H1 (cell line): Measurements from ENCODE around the gene SCN3B. TPM values are rescaled to one million over a fixed set of nuclear protein-coding genes. Genes with fewer than 3 reads are reported as not detected.

ENCODE experiments used
- CTCF ChIA-PET: fragments of 300-600 bp; sonication (Branson Sonifier 250); formaldehyde crosslinking; loops from one replicate; lab custom pipeline; 2021; ENCODE audit not compliant: partially characterized antibody; lab: Charles Lee
- POLR2A ChIA-PET: fragments of 300-600 bp; sonication (Branson Sonifier 250); formaldehyde crosslinking; loops from one replicate; lab custom pipeline; 2021; ENCODE audit warnings: inconsistent platforms; ENCODE audit not compliant: partially characterized antibody; lab: Charles Lee
- DNase-seq, 2 experiments: peaks; one replicate each; pipeline versions ENCODE4 v3.0.0 to v3.0.0-alpha.2; 2010 to 2022; ENCODE audit warnings: low spot score in 2 of 2, low read depth in 1 of 2, mixed read lengths in 1 of 2
- FAIRE-seq: peaks from 2 replicates; lab custom pipeline; 2011; peaks lifted over from hg19 to GRCh38; lab: Jason Lieb, UNC
- H2AFZ ChIP-seq: 2 replicates; pipeline ENCODE4 v1.8.1; 2012; ENCODE audit warnings: low read length, inconsistent platforms
- H2AK5ac ChIP-seq: 2 replicates; pipeline ENCODE4 v1.6.1; 2013; ENCODE audit warnings: low read depth, low read length
- H2BK120ac ChIP-seq: replicated peaks from 2 replicates; pipeline ENCODE3; 2013; ENCODE audit warnings: low read depth, low read length, inconsistent platforms
- H2BK12ac ChIP-seq: 2 replicates; pipeline ENCODE4 v1.6.1; 2013; ENCODE audit warnings: low read depth, low read length
- H2BK15ac ChIP-seq: 2 replicates; pipeline ENCODE4 v1.6.1; 2013; ENCODE audit warnings: low read length
- H2BK20ac ChIP-seq: 2 replicates; pipeline ENCODE4 v1.6.1; 2013; ENCODE audit warnings: low read length
- H2BK5ac ChIP-seq: 2 replicates; pipeline ENCODE4 v1.6.1; 2013; ENCODE audit warnings: low read depth, low read length
- H3K14ac ChIP-seq: 2 replicates; pipeline ENCODE4 v1.6.1; 2013; ENCODE audit warnings: inconsistent platforms; ENCODE audit not compliant: insufficient read length
- H3K18ac ChIP-seq: 2 replicates; pipeline ENCODE4 v1.6.1; 2013; ENCODE audit warnings: low read length; ENCODE audit errors: extremely low read depth
- H3K23ac ChIP-seq: 2 replicates; pipeline ENCODE4 v1.6.1; 2013; ENCODE audit warnings: inconsistent platforms; ENCODE audit not compliant: insufficient read length
- H3K23me2 ChIP-seq: 2 replicates; pipeline ENCODE4 v1.6.1; 2013; ENCODE audit warnings: low read depth, low read length
- H3K27ac ChIP-seq: 2 replicates; pipeline ENCODE4 v1.6.1; 2011; ENCODE audit warnings: low read depth, low read length, inconsistent platforms
- H3K27me3 ChIP-seq, 4 experiments: replicated peaks in 1 of 4; 1 replicate in 1 of 4; 2 replicates in 3 of 4; pipeline versions ENCODE4 v1.6.1 to v1.8.1; 2011 to 2013; ENCODE audit warnings: low read length in 3 of 4, mild to moderate bottlenecking in 3 of 4, inconsistent platforms in 2 of 4, mixed read lengths in 2 of 4, moderate library complexity in 1 of 4; ENCODE audit not compliant: control insufficient read depth in 3 of 4, insufficient read depth in 3 of 4; ENCODE audit errors: extremely low read depth in 1 of 4
- H3K36me3 ChIP-seq, 4 experiments: 2 replicates each; pipeline versions ENCODE4 v1.6.1 to v1.8.1; 2011 to 2013; ENCODE audit warnings: mild to moderate bottlenecking in 4 of 4, low read length in 3 of 4, moderate library complexity in 2 of 4, control low read depth in 1 of 4, inconsistent platforms in 1 of 4; ENCODE audit not compliant: insufficient read depth in 4 of 4, control insufficient read depth in 2 of 4
- H3K4ac ChIP-seq: replicated peaks from 2 replicates; pipeline ENCODE3; 2013; ENCODE audit warnings: low read length, low read depth, mixed read lengths, inconsistent platforms; ENCODE audit not compliant: insufficient read length
- H3K4me1 ChIP-seq, 4 experiments: replicated peaks in 1 of 4; 1 replicate in 1 of 4; 2 replicates in 3 of 4; pipeline versions ENCODE4 v1.6.1 to v1.8.1; 2011 to 2013; ENCODE audit warnings: low read length in 3 of 4, inconsistent platforms in 2 of 4, mixed read lengths in 1 of 4; ENCODE audit not compliant: insufficient read depth in 4 of 4, control insufficient read depth in 3 of 4
- H3K4me2 ChIP-seq, 2 experiments: 2 replicates each; pipeline versions ENCODE4 v1.6.1 to v1.8.1; 2011 to 2013; ENCODE audit warnings: low read depth in 2 of 2, low read length in 2 of 2, control low read depth in 1 of 2, inconsistent platforms in 1 of 2, mild to moderate bottlenecking in 1 of 2; ENCODE audit not compliant: insufficient read depth in 1 of 2
- H3K4me3 ChIP-seq, 4 experiments: fragments of 200-600, 300-600 bp in 1 of 4; sonication (generic), shearing (Covaris generic), sonication (Bioruptor Twin) in 1 of 4; 2 replicates each; pipeline versions ENCODE4 v1.5.1 to v1.8.1; 2011 to 2016; ENCODE audit warnings: low read length in 4 of 4, low read depth in 3 of 4, control low read depth in 2 of 4, inconsistent platforms in 2 of 4, mild to moderate bottlenecking in 2 of 4, mixed read lengths in 1 of 4, moderate library complexity in 1 of 4; ENCODE audit not compliant: insufficient read depth in 2 of 4; ENCODE audit errors: extremely low read depth in 1 of 4
- H3K56ac ChIP-seq: replicated peaks from 2 replicates; pipeline ENCODE3; 2013; ENCODE audit warnings: low read depth, mild to moderate bottlenecking, mixed read lengths, low read length, inconsistent platforms; ENCODE audit not compliant: insufficient read length
- H3K79me1 ChIP-seq: 2 replicates; pipeline ENCODE4 v1.6.1; 2013; ENCODE audit warnings: low read depth, low read length, control low read depth
- H3K79me2 ChIP-seq, 2 experiments: 2 replicates each; pipeline versions ENCODE4 v1.6.1 to v1.8.1; 2012 to 2013; ENCODE audit warnings: low read length in 2 of 2, mild to moderate bottlenecking in 2 of 2, inconsistent platforms in 1 of 2; ENCODE audit not compliant: insufficient read depth in 2 of 2, control insufficient read depth in 1 of 2
- H3K9ac ChIP-seq, 4 experiments: replicated peaks in 1 of 4; 1 replicate in 1 of 4; 2 replicates in 3 of 4; pipeline versions ENCODE4 v1.6.1 to v1.8.1; 2011 to 2013; ENCODE audit warnings: low read depth in 3 of 4, low read length in 3 of 4, control low read depth in 2 of 4, mild to moderate bottlenecking in 2 of 4, moderate library complexity in 2 of 4, inconsistent platforms in 1 of 4; ENCODE audit errors: extremely low read depth in 1 of 4
- H3K9me3 ChIP-seq, 2 experiments: 2 replicates each; pipeline versions ENCODE4 v1.6.1 to v1.8.1; 2012 to 2013; ENCODE audit warnings: mild to moderate bottlenecking in 2 of 2, moderate library complexity in 2 of 2, control low read depth in 1 of 2, inconsistent platforms in 1 of 2, low read depth in 1 of 2, low read length in 1 of 2, mixed read lengths in 1 of 2; ENCODE audit not compliant: insufficient read depth in 2 of 2
- H4K20me1 ChIP-seq, 2 experiments: replicated peaks in 1 of 2; 2 replicates each; pipeline versions ENCODE3 to v1.8.1; 2011 to 2013; ENCODE audit warnings: inconsistent platforms in 2 of 2, low read length in 2 of 2, mild to moderate bottlenecking in 1 of 2; ENCODE audit not compliant: insufficient read depth in 2 of 2, control insufficient read depth in 1 of 2
- H4K5ac ChIP-seq: 2 replicates; pipeline ENCODE4 v1.6.1; 2013; ENCODE audit warnings: low read length, low read depth, mixed read lengths, inconsistent platforms; ENCODE audit not compliant: insufficient read length
- H4K8ac ChIP-seq: 2 replicates; pipeline ENCODE4 v1.8.0; 2013; ENCODE audit warnings: mild to moderate bottlenecking, moderate library complexity, low read length, inconsistent platforms; ENCODE audit not compliant: insufficient read depth; ENCODE audit errors: extremely low read depth
- H4K91ac ChIP-seq: replicated peaks from 2 replicates; pipeline ENCODE3; 2013; ENCODE audit warnings: low read length, mixed read lengths, inconsistent platforms; ENCODE audit not compliant: insufficient read length
- POLR2A ChIP-seq, 2 experiments: IDR thresholded peaks; 1 replicate in 1 of 2; 2 replicates in 1 of 2; pipeline ENCODE4 v1.6.1; 2011; ENCODE audit warnings: low read depth in 2 of 2, low read length in 2 of 2, mild to moderate bottlenecking in 2 of 2; ENCODE audit errors: control extremely low read depth in 1 of 2
- POLR2AphosphoS5 ChIP-seq: IDR thresholded peaks from 2 replicates; pipeline ENCODE4 v1.6.1; 2011; ENCODE audit warnings: low read depth, low read length
- RAD21 ChIP-seq, 2 experiments: IDR thresholded peaks in 1 of 2; conservative IDR thresholded peaks in 1 of 2; 2 replicates each; pipeline ENCODE4 v1.6.1; 2011; ENCODE audit warnings: low read depth in 2 of 2, low read length in 2 of 2, improper control_type of control experiment in 1 of 2, inconsistent platforms in 1 of 2, mild to moderate bottlenecking in 1 of 2, moderate library complexity in 1 of 2
- WGBS, 2 experiments: shearing (Covaris generic) in 1 of 2; methylation state at CpG; one replicate each; pipeline versions ENCODE4 v1.1.6 to v1.1.7; 2013 to 2015; ENCODE audit warnings: low lambda C conversion rate in 2 of 2, mixed read lengths in 2 of 2, inconsistent platforms in 1 of 2, low coverage in 1 of 2, missing lambda C conversion rate in 1 of 2; ENCODE audit not compliant: insufficient replicate concordance in 2 of 2, insufficient coverage in 1 of 2, insufficient read length in 1 of 2; ENCODE audit errors: extremely low coverage in 1 of 2, missing lambda C conversion rate in 1 of 2; 5-methylcytosine and 5-hydroxymethylcytosine counted together
- polyA plus RNA-seq, 7 experiments: library from polyadenylated mRNA; depleted of rRNA in 3 of 7; stranded (reverse) in 5 of 7; unstranded in 2 of 7; fragments of >200 nt in 5 of 7; fragments of 200-250 nt in 2 of 7; gene quantifications; 1 replicate in 5 of 7; 2 replicates in 1 of 7; 4 replicates in 1 of 7; pipeline versions ENCODE4 v1.2.1 to v1.2.3, GENCODE V29; 2011 to 2013; ENCODE audit warnings: missing spikeins in 2 of 7, mixed read lengths in 2 of 7
- total RNA-seq: library from RNA; stranded (reverse); fragmentation: NEBNext Ultra II Directional; extraction: Animal tissue kit (Norgen Biotek cat#: 25700); gene quantifications from 2 replicates; pipeline ENCODE4 v1.2.1, GENCODE V29; 2021

The SCN3B gene
- total and polyA plus RNA-seq, 2 of the 8 experiments (the other 6 are each of a cell fraction or from before 2014, with no cell fraction given) = 0.67 to 1.1 TPM

DNA sequence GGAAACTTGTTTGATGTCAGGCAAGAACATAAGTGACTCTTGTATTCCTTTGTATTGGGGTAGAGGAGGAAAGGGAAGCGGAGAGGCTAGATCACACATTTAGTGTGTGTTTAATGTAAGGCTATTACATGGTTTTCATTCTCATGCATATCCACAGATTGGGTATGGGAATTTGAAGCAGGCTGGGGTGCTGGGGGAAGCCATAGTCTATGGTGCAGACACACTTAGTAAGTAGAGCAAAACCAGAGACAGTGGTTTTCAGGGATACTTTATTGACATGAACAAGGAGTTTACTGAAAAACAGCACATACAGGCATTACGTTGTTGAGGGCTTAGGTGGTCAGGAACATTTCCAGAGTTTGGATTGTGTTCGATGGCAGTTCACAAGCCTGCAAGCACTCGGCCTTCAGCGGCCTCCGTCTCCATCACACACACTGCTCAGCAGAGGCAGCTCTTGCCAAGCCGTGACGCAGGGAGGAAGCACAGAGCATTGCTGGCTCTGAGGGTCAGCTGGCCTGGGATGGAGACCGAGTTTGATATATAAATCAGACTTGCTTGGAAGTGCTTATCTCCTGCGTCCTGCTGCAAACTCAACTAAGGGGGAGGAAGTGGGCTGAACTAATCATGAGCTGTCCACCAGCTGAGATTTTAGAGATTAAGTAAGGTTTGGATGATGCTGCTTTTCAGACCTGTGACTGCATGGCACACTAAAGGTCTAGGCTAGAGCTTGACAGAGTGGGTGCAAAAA, 25.3 kb downstream of the SCN3B start:
- no peak for DNase-seq
- Histone ChIP-seq H3K4me1 (peaks cover 0 to 3% (median 0%) of the 10 kb centered on the region in 4 experiments; a peak in 2 of 7 replicates), H2AFZ (no peak overlapping the region)

More for the DNA sequence above, 25.3 kb downstream of the SCN3B start:
- no peak for FAIRE-seq
- H3K18ac ChIP-seq = no peak overlapping the region
- H2BK120ac ChIP-seq = no peak overlapping the region
- H4K8ac ChIP-seq = no peak overlapping the region
- WGBS, 2 experiments = 89% methylated on average over 10 of the region's 10 CpGs; no CpG with 5 or more reads in 1 of the 2 experiments
- no peak overlapping the region for H3K4me3 ChIP-seq
- H3K79me2 ChIP-seq = no peaks in the 10 kb centered on the region
- no peak overlapping the region for H2AK5ac ChIP-seq
- H3K23me2 ChIP-seq = no peaks in the 10 kb centered on the region
- H4K91ac ChIP-seq = no peak overlapping the region
- H4K20me1 ChIP-seq = no peaks in the 10 kb centered on the region
- no peak overlapping the region for H3K14ac ChIP-seq
- H3K4ac ChIP-seq = no peak overlapping the region
- no peaks in the 10 kb centered on the region for H3K9me3 ChIP-seq
- H3K79me1 ChIP-seq = no peaks in the 10 kb centered on the region
- H3K36me3 ChIP-seq = 0 out of 8 replicates have a peak, but pooled peaks cover 0 to 2% (median 0%) of the 10 kb centered on the region in 4 experiments
- H3K23ac ChIP-seq = no peak overlapping the region
- no peak overlapping the region for H3K56ac ChIP-seq
- no peak overlapping the region for H2BK12ac ChIP-seq
- POLR2A ChIA-PET = interaction anchor here (0.7 to 1.3 kb wide), 2 partner anchors 36 to 80 kb away, joined by 3 to 4 read pairs; no protein-coding TSS in a partner anchor
- no peaks in the 10 kb centered on the region for H3K27me3 ChIP-seq
- no peak overlapping the region for H3K27ac ChIP-seq
- no peak overlapping the region for H4K5ac ChIP-seq
- no peak overlapping the region for H2BK5ac ChIP-seq
- TF ChIP-seq POLR2A (IDR thresholded peaks at IDR 0.05; ENCODE audit: control extremely low read depth in 1 of 2, low read depth in 2 of 2, low read length in 2 of 2) (peak in 1 of 2 experiments; percentile 34; a peak in 1 of 3 replicates), POLR2AphosphoS5 (peak; percentile 21; the same call in 1 of the 2 replicates), RAD21 (IDR thresholded peaks at IDR 0.05 in 1 of 2, conservative IDR thresholded peaks at IDR 0.05 in 1 of 2; ENCODE audit: low read depth in 2 of 2, low read length in 2 of 2) (no peak)
- TF ChIP-seq, all 59 proteins: peak for 2
- CTCF ChIA-PET = interaction anchor here (0.9 to 3.9 kb wide), 9 partner anchors 9 to 382 kb away, joined by 3 to 19 read pairs (median 4); no protein-coding TSS in a partner anchor
- no peak overlapping the region for H2BK20ac ChIP-seq
- H2BK15ac ChIP-seq = no peak overlapping the region
- no peak overlapping the region for H3K9ac ChIP-seq
- no peak overlapping the region for H3K4me2 ChIP-seq
